Gastroesophageal sphincter (tissue), 3 donors: ENCODE measurements around the gene C4orf50.

ENCODE experiments used
- CTCF ChIP-seq, 4 experiments: fragments of 200-600 bp in 2 of 4; fragments of 450-650 bp in 2 of 4; sonication (generic) in 1 of 4; IDR thresholded peaks; one replicate each; pipeline ENCODE4 v1.5.1; 2017 to 2019; ENCODE audit warnings: antibody characterized with exemption in 4 of 4, mild to moderate bottlenecking in 2 of 4, moderate library complexity in 2 of 4
- EP300 ChIP-seq: sonication (generic); formaldehyde crosslinking; IDR thresholded peaks from one replicate; pipeline ENCODE4 v1.6.1; 2017; ENCODE audit warnings: antibody characterized with exemption, mild to moderate bottlenecking

- TF ChIP-seq CTCF (IDR thresholded peaks at IDR 0.05): no peak
- no peak for TF ChIP-seq EP300
Observed at GRCh38 chr4:6005175-6005574, 13.1 kb downstream of the C4orf50 start.
